ENCODE data around the gene POMGNT1.

GRCh38 chr1:46190539-46190938 is 7.7 kb downstream of the POMGNT1 start:
- TF ChIP-seq POLR2A (IDR thresholded peaks at IDR 0.05; ENCODE audit: low read depth, low read length) (no peak), TAF1 (IDR thresholded peaks at IDR 0.05; ENCODE audit: low read depth, low read length) (no peak), POLR2AphosphoS5 (IDR thresholded peaks at IDR 0.05; ENCODE audit: low read depth, low read length) (no peak), SPI1 (IDR thresholded peaks at IDR 0.05; ENCODE audit: low read depth, low read length) (no peak), POU2F2 (IDR thresholded peaks at IDR 0.05; ENCODE audit: low read depth, low read length) (no peak)
